ENCODE measurements around the gene DDX60. TPM values are rescaled to one million over a fixed set of nuclear protein-coding genes. Genes with fewer than 3 reads are reported as not detected.
A peak's percentile ranks its signal among the peaks of the same experiment; 100 is the strongest.

DDX60 gene
- total and polyA plus RNA-seq, 10 of the 15 experiments (the other 5 are each of a cell fraction or from before 2014, with no cell fraction given), result 2.7 to 28.4 (median 6.3) TPM

DNA sequence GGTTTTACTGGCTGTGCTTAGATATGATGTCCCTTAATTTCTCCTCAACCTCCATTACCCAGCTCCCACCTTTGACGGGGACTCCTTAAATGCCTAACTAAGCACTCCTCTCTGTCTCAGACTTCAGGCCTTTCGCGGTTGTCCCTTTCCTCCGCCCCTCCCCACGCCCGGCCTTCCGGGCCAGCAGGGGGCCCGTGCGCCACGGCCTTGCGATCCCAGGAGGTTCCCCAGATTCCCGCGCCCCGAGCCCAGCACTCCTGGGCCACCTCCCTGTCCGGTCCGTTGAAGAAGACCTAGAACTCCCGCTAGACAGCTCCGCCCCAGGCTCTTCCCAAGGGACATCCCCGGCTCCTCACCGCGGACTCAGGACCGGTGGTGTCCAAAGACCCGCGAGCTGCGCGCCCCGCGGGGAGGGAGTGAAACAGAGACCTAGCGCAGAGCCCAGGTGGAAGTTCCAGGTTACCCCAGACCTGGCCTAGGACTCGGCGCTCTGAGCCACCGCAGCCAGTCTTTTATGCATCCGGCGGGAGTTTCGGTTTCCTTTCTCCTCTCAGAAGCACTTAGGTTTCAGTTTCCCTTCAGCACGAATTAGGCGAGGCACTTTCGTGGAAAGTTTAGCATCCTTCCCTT lies at the start of gene DDX60 (continued):
- TF ChIP-seq, protein P1, sequence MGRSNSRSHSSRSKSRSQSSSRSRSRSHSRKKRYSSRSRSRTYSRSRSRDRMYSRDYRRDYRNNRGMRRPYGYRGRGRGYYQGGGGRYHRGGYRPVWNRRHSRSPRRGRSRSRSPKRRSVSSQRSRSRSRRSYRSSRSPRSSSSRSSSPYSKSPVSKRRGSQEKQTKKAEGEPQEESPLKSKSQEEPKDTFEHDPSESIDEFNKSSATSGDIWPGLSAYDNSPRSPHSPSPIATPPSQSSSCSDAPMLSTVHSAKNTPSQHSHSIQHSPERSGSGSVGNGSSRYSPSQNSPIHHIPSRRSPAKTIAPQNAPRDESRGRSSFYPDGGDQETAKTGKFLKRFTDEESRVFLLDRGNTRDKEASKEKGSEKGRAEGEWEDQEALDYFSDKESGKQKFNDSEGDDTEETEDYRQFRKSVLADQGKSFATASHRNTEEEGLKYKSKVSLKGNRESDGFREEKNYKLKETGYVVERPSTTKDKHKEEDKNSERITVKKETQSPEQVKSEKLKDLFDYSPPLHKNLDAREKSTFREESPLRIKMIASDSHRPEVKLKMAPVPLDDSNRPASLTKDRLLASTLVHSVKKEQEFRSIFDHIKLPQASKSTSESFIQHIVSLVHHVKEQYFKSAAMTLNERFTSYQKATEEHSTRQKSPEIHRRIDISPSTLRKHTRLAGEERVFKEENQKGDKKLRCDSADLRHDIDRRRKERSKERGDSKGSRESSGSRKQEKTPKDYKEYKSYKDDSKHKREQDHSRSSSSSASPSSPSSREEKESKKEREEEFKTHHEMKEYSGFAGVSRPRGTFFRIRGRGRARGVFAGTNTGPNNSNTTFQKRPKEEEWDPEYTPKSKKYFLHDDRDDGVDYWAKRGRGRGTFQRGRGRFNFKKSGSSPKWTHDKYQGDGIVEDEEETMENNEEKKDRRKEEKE (IDR thresholded peaks at IDR 0.05), result no peak
- TF ChIP-seq RAD21 (IDR thresholded peaks at IDR 0.05; ENCODE audit: insufficient read depth, low read depth, low read length), result no peak
- TF ChIP-seq TARDBP (IDR thresholded peaks at IDR 0.05; ENCODE audit: borderline replicate concordance), result no peak
- TF ChIP-seq EZH2 (IDR thresholded peaks at IDR 0.05; ENCODE audit: borderline replicate concordance, control insufficient read depth, low read depth, low read length), result no peak
- no peak for TF ChIP-seq CHD4 (IDR thresholded peaks at IDR 0.05)
- TF ChIP-seq FOS (IDR thresholded peaks at IDR 0.05; ENCODE audit: borderline replicate concordance, extremely low read depth, insufficient read length), result no peak
- no peak for TF ChIP-seq NRF1 (conservative IDR thresholded peaks at IDR 0.05; ENCODE audit: low read depth, low read length)
- TF ChIP-seq STAT3 (IDR thresholded peaks at IDR 0.05; ENCODE audit: low read depth, low read length), result no peak
- peak; percentile 87; the same call in 1 of the 2 replicates for TF ChIP-seq CBFB (IDR thresholded peaks at IDR 0.05; ENCODE audit: low read depth)
- TF ChIP-seq STAT1 (conservative IDR thresholded peaks at IDR 0.05), result no peak; the same call in 1 of the 2 replicates
- TF ChIP-seq BACH1 (IDR thresholded peaks at IDR 0.05; ENCODE audit: borderline replicate concordance), result no peak
- peak in 1 of 2 experiments; percentile 64; a peak in 1 of 4 replicates for TF ChIP-seq SRF (IDR thresholded peaks at IDR 0.05; ENCODE audit: low read depth in 2 of 2, low read length in 2 of 2)
- TF ChIP-seq, protein P2, sequence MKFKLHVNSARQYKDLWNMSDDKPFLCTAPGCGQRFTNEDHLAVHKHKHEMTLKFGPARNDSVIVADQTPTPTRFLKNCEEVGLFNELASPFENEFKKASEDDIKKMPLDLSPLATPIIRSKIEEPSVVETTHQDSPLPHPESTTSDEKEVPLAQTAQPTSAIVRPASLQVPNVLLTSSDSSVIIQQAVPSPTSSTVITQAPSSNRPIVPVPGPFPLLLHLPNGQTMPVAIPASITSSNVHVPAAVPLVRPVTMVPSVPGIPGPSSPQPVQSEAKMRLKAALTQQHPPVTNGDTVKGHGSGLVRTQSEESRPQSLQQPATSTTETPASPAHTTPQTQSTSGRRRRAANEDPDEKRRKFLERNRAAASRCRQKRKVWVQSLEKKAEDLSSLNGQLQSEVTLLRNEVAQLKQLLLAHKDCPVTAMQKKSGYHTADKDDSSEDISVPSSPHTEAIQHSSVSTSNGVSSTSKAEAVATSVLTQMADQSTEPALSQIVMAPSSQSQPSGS (IDR thresholded peaks at IDR 0.05; ENCODE audit: low read length), result no peak
- TF ChIP-seq SMARCA5 (IDR thresholded peaks at IDR 0.05), result peak; percentile 57
- no peak for TF ChIP-seq MTA3 (IDR thresholded peaks at IDR 0.05; ENCODE audit: borderline replicate concordance, low read length)
- 0 out of 2 replicates have a peak, but pooled peaks have one; percentile 29 for TF ChIP-seq SIN3A (IDR thresholded peaks at IDR 0.05; ENCODE audit: low read depth, low read length)
- TF ChIP-seq TAF1 (IDR thresholded peaks at IDR 0.05; ENCODE audit: borderline replicate concordance, low read depth, low read length), result peak; percentile 60; the same call in 1 of the 2 replicates
- TF ChIP-seq NBN (IDR thresholded peaks at IDR 0.05), result peak; percentile 41; the same call in 1 of the 2 replicates
- no peak for TF ChIP-seq ZBED1 (IDR thresholded peaks at IDR 0.05; ENCODE audit: borderline replicate concordance)
- TF ChIP-seq, protein P3, sequence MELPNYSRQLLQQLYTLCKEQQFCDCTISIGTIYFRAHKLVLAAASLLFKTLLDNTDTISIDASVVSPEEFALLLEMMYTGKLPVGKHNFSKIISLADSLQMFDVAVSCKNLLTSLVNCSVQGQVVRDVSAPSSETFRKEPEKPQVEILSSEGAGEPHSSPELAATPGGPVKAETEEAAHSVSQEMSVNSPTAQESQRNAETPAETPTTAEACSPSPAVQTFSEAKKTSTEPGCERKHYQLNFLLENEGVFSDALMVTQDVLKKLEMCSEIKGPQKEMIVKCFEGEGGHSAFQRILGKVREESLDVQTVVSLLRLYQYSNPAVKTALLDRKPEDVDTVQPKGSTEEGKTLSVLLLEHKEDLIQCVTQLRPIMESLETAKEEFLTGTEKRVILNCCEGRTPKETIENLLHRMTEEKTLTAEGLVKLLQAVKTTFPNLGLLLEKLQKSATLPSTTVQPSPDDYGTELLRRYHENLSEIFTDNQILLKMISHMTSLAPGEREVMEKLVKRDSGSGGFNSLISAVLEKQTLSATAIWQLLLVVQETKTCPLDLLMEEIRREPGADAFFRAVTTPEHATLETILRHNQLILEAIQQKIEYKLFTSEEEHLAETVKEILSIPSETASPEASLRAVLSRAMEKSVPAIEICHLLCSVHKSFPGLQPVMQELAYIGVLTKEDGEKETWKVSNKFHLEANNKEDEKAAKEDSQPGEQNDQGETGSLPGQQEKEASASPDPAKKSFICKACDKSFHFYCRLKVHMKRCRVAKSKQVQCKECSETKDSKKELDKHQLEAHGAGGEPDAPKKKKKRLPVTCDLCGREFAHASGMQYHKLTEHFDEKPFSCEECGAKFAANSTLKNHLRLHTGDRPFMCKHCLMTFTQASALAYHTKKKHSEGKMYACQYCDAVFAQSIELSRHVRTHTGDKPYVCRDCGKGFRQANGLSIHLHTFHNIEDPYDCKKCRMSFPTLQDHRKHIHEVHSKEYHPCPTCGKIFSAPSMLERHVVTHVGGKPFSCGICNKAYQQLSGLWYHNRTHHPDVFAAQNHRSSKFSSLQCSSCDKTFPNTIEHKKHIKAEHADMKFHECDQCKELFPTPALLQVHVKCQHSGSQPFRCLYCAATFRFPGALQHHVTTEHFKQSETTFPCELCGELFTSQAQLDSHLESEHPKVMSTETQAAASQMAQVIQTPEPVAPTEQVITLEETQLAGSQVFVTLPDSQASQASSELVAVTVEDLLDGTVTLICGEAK (IDR thresholded peaks at IDR 0.05; ENCODE audit: borderline replicate concordance), result peak; percentile 16; the same call in 1 of the 2 replicates
- TF ChIP-seq, protein P4, sequence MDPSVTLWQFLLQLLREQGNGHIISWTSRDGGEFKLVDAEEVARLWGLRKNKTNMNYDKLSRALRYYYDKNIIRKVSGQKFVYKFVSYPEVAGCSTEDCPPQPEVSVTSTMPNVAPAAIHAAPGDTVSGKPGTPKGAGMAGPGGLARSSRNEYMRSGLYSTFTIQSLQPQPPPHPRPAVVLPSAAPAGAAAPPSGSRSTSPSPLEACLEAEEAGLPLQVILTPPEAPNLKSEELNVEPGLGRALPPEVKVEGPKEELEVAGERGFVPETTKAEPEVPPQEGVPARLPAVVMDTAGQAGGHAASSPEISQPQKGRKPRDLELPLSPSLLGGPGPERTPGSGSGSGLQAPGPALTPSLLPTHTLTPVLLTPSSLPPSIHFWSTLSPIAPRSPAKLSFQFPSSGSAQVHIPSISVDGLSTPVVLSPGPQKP (IDR thresholded peaks at IDR 0.05; ENCODE audit: low read depth, low read length), result no peak
- no peak for TF ChIP-seq ZNF207 (IDR thresholded peaks at IDR 0.05; ENCODE audit: borderline replicate concordance)
